ENCODE measurements around the gene SPRR1A.
"Not testable (repeated sequence)": the region's sequence is repeated elsewhere in the genome, so short reads cannot be mapped to it uniquely, and the experiment has no call there.

Gene SPRR1A

GRCh38 chr1:152972196-152972886, 11.5 kb upstream of the SPRR1A start:
- in situ Hi-C loops (cut with MboI; ENCODE audit: low sequenced_read_pairs), result no loop called here

DNA sequence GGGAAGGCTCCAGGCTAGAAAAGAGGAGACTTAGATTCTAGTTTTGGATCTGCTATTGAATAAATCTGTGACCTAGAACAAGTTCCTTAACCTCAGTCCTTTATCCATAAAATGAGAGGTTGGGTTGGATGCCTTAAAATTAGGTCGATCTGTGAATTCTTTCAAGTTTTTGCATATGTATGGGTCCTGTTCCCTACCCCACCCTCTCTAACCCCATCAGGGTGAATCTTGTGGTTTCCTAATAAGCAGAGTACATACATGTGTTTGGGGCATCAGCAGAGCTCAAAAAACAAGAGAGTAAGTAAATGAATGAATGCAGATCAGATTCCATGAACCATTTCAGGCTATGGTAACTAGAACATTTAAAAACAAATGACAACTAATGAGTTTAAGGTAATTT, 7.2 kb upstream of the SPRR1A start:
- in situ Hi-C loops (cut with MboI; ENCODE audit: low sequenced_read_pairs), result no loop called here

DNA sequence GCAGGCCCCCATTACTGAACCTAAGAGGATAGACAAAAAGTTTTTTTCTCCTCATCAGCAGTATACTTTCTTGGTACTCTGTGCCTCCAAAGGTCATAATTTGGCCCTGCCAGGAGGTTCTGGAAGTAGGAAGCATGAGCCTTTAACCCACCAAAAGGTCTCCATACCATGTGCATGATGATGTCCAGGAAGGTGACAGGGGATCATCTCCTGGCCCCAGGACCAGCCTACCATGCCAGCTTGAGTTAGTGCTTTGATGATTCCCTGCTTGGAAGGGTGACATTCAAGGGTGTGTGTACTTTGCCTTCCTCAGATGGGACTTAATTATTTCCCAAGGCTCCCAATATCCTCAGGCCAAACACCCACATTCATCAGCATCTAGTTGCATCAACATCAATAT, 6.3 kb upstream of the SPRR1A start:
- in situ Hi-C loops (cut with MboI; ENCODE audit: low sequenced_read_pairs), result no loop called here

- in situ Hi-C loops (cut with MboI; ENCODE audit: low sequenced_read_pairs), result no loop called here
Measured at GRCh38 chr1:152980676-152981075, 3.2 kb upstream of the SPRR1A start.

- in situ Hi-C loops (cut with MboI; ENCODE audit: low sequenced_read_pairs), result no loop called here
Measured at GRCh38 chr1:152981146-152981871, 2.6 kb upstream of the SPRR1A start.

- in situ Hi-C loops (cut with MboI; ENCODE audit: low sequenced_read_pairs), result no loop called here
Measured at GRCh38 chr1:152982076-152982475, 1.8 kb upstream of the SPRR1A start.

DNA sequence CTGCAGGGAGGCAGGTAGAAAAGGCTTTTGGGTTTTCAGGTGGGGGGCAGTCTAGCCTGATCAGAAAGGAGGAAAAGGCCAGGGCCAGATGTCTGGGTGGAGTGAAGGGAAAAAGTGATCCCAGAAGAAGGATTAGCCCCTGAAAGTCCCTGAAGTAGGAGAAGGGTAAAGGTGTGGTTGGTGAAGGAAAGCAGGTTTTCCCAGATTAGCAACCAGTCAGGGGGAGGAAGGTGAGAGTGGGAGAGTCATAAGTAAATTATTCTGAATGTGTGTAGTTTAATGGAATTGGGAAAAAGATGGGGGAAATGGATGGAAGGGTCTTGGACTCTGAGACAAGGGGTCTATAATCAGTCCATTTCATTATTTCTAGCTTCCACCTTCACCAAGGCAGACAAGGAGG, 647 bp upstream of the SPRR1A start:
- in situ Hi-C loops (cut with MboI; ENCODE audit: low sequenced_read_pairs), result no loop called here

GRCh38 chr1:152986578-152986977, 2.7 kb downstream of the SPRR1A start:
- in situ Hi-C loops (cut with MboI; ENCODE audit: low sequenced_read_pairs), result no loop called here

GRCh38 chr1:152993186-152993585, 9.3 kb downstream of the SPRR1A start:
- in situ Hi-C loops (cut with MboI; ENCODE audit: low sequenced_read_pairs), result no loop called here

GRCh38 chr1:152995842-152996241, 12.0 kb downstream of the SPRR1A start:
- in situ Hi-C loops (cut with MboI; ENCODE audit: low sequenced_read_pairs), result no loop called here

GRCh38 chr1:152996633-152997400, 12.9 kb downstream of the SPRR1A start:
- in situ Hi-C loops (cut with MboI; ENCODE audit: low sequenced_read_pairs), result no loop called here

DNA sequence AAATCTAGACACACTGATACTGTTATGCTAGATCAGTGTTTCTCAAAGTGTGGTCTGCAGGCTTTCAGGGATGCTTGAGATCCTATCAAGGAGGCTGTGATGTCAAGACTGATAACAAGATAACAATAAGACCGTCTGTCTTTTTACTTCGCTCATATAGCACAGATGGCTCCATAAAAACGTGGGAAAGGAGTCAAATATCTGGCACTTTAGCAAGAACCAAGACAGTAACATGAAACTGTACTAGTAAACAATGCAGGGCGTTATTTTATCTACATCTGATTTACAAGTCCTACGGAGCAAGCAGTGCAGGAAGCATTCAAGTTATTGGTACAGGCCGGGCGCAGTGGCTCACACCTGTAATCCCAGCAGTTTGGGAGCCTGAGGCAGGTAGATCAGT, 14.0 kb downstream of the SPRR1A start:
- in situ Hi-C loops (cut with MboI; ENCODE audit: low sequenced_read_pairs), result no loop called here

DNA sequence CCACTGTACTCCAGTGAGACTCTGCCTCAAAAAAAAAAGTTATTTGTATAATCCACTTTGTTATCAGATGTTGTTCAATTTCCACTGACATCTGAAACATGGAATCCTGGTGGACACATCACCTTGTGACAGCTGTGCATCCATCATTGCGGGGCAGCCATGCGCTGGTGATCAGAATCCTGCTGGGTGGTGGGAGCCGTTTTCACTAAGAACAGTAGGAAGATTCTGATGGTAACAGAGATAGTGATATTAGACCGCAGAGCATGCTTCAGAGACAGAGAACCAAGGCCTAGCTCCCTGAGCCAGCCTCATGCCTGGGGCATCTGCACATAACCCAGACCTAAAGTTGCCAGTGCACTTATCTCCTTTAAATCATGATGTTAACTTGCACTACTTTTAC, 14.6 kb downstream of the SPRR1A start:
- in situ Hi-C loops (cut with MboI; ENCODE audit: low sequenced_read_pairs), result no loop called here

- in situ Hi-C loops (cut with MboI; ENCODE audit: low sequenced_read_pairs), result no loop called here
Measured at GRCh38 chr1:152999818-153000217, 15.9 kb downstream of the SPRR1A start.

- in situ Hi-C loops (cut with MboI; ENCODE audit: low sequenced_read_pairs), result no loop called here
Measured at GRCh38 chr1:153000294-153000693, 16.4 kb downstream of the SPRR1A start.

DNA sequence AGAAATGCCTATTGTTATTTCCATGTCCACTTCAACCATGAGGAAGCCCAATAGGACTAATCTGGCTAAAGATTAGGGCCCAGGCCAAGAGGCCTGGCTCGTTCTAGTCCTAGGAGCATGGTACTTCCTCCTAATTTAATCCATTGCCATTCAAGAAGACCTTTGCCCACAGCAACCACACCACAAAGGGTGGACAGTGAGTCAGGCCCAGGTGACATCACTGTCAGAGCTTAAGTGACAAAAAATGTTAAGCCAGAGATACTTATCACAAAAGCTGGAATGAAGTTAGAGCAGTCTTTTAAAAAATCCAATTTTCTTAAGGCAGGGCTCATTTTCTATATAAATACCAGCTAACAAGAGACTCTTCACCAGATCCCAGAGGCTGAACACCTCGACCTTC, 17.5 kb downstream of the SPRR1A start, which contains the start of gene SPRR3:
Gene SPRR3, plus strand, starts transcription at position 368 of the 400 bp plus-strand sequence. CDS start 1,272 bp downstream, outside the sequence.
- in situ Hi-C loops (cut with MboI; ENCODE audit: low sequenced_read_pairs), result no loop called here

- in situ Hi-C loops (cut with MboI; ENCODE audit: low sequenced_read_pairs), result not testable (repeated sequence)
Measured at GRCh38 chr1:153011235-153011758, 27.4 kb downstream of the SPRR1A start.

DNA sequence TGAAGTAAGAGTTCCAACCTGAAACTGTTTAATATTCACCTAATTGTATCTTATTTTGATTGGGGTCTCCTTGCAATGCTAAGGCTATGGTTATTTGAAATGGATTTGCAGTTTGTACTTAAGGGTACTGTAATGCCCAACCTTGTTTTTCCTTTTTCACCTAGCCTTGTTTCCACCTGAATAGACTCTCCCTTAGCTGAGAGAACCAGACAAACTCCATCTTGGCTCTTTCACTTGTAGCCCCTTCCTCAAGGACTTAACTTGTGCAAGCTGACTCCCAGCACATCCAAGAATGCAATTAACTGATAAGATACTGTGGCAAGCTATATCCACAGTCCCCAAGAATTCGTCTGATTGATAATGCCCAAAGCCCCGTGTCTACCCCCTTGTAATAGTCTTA, 37.9 kb downstream of the SPRR1A start:
- in situ Hi-C loops (cut with MboI; ENCODE audit: low sequenced_read_pairs), result not testable (repeated sequence)

- in situ Hi-C loops (cut with MboI; ENCODE audit: low sequenced_read_pairs), result not testable (repeated sequence)
Measured at GRCh38 chr1:153022340-153022739, 38.5 kb downstream of the SPRR1A start.

DNA sequence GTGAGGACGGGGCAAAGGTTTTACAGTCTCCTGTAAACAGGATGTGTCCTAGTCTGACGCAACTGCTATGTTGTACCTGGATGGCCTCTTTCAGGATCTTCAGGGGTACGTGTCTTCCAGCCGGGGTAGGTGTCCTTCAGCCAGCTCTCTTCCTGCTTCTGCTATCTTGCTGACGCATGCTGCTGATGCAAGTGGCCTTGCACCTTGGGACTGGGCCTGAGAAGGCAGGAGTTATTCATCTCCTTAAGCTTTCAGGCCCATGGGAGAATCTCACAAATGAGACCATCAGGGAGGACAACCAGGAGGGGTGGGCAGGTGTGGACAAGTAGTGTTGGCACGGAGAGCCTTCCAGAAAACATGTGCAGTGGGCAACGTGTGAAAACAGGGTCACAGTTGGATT, 39.2 kb downstream of the SPRR1A start:
- in situ Hi-C loops (cut with MboI; ENCODE audit: low sequenced_read_pairs), result no loop called here

DNA sequence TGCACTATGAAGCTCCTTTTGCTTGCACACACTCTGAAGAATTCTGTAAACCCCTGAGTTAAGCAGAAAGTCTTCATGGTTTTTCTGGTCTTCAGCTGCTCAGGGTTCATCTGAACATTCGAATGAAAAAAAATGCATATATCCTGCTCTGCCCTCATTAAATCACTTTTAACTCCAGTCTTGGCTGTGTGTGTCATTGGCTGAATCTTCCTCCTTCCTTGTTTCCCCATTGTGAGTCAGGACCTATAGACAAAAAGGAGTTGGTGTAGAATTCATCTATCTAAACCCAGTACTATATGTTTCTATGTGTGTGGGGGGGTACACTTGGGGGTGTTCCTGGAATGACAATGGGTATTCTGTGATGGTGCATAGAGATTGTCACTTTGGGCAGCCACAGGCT, 40.5 kb downstream of the SPRR1A start:
- in situ Hi-C loops (cut with MboI; ENCODE audit: low sequenced_read_pairs), result no loop called here
